ENCODE data around the gene FRY.

Gene FRY

DNA sequence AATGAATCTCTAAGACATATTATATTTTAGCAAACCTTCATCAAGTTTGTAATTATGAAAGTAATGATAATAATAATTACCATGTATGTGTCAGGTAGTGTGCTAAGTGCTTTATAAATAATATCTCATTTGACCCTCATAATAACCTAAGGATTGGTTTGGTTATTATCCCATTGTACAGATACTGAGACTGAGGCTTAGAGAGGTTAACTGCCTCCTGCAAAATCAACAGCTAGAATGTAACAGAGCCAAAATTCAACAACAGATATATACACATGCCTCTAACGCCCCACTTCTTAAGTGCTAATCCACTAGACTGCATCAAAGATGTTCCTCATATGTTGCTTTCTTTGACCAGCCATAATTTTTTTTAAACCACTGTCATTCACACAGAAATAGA lies 142.8 kb downstream of the FRY start:
- no peak for DNase-seq (ENCODE audit: low read depth)

DNA sequence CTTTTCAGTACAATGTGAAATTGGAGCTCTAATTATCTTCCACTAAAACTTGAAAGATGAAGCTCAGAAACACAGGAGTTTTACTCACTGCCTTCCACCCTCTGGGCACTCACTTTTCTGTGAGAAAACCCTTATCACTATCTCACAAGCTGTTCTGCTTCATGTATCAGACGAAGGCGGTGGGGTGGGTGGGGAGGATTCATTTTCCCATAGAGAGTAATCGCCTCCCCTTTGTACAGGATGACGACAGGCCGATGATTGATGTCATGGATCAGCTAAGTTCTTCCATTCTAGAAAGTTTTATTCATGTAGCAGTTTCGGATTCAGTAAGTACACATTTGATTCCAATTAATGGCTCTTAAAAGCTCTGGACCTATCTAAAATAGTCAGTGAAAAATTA lies 143.7 kb downstream of the FRY start:
- no peak for DNase-seq (ENCODE audit: low read depth)

DNA sequence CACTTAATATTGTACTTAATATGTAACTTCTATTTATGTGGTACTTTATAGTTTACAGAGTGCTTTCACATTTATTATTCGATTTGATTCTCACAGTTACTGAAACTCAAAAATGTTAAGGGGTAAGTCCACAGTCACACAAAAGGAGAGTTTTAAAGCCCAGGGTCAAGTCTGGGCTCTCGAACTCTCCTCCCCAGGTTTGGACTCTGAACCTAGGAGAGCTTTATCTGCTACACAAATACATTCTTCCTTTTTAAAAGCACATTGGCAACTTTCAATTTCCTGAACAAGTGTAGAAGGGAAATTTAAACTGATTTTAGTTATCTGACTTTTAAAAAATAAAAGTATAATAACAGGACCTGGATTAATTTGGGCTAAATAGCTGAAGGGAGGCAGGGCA lies 144.4 kb downstream of the FRY start:
- no peak for DNase-seq (ENCODE audit: low read depth)

DNA sequence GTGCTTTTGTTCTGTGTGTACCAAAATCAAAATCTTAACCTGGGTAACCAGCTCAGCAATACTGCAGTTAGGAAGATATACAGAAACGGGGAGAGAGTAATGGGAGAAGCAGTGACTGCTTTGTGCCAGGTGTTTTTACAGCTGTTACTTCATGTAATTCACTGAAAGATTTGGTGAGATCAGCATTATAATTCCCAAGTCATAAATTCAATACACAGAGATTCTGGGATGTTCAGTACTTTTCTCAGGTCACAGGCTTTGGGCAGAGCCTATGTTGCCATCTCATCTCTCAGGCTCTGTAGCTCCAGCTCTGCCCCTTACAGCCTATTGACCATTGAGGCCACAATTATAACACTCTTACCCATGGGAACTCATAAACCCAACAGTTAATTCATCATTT lies 145.1 kb downstream of the FRY start:
- DNase-seq (ENCODE audit: low read depth) = no peak

DNA sequence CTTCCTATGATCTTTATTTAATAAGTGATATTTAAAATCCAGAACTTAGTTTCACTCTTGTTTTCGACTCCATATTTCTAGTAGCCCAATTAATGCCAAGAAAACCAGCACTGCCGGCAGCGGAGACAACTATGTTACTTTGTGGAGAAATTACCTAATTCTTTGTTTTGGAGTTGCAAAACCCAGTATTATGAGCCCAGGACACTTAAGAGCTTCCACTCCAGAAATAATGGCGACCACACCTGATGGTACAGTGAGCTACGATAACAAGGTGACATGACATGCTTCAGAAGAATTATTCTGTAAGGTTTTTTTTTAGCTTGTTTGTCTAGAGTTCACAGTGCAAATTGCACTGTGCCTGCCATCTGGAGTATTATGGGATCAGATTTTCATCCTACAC lies 147.2 kb downstream of the FRY start:
- no peak for DNase-seq (ENCODE audit: low read depth)

DNA sequence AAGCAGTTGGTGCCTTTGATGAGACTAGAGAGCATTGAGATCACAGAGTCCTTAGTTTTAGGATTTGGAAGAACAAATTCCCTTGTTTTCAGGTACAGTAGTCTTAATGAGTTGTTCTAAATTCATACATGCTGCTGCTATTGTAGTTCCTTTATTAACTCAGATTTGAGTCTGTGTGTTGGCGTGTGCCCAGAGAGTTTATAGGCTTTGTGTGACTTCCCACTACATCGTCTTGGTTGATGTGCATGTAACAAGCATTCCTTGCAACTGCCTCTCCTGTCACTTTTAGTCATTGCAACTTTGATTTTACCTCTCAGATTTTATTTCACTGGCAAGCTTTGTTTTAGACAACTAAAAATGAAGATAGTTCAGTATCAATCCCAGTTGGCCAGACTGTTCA lies 148.1 kb downstream of the FRY start:
- no peak for DNase-seq (ENCODE audit: low read depth)

DNA sequence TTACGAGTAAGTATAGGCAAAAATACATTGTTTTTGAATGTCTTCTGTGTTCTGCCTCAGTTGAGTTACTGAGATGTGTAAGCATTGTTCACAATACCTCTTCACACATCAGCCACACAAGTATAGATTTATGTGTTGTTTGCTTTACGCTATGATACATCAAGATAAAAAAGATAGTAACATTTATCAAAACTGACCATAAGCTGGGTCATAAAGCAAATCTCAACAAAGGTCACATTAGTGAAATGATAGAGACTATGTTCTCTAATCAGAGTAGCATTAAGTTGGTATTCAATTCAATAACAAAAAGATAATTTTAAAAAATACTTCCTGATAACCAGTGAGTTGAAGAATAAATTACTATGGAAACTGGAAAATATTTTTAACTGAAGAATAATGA lies 156.1 kb downstream of the FRY start:
- DNase-seq (ENCODE audit: low read depth) = no peak

DNA sequence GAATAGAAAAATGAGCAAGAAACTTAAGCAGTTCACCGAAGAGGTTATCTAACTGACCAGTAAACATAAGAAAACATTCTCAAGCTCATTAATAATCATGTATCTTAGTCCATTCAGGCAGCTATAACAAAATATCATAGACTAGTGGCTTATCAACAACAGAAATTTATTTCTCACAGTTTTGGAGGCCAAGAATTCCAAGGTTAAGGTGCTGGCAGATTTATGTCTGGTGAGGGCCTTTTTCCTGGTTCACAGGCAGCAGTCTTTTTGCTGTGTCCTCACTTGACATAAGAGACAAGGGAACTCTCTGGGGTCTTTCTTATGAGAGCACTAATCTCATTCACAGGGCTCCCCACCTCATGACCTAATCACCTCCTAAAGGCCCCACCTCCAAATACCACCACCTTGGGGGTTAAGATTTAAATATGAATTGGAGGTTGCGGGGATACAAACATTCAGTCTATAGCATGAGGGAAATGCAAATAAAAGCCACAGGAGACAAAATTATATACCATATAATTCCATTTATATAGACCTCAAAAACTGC lies 160.0 kb downstream of the FRY start:
- no peak for DNase-seq (ENCODE audit: low read depth)

DNA sequence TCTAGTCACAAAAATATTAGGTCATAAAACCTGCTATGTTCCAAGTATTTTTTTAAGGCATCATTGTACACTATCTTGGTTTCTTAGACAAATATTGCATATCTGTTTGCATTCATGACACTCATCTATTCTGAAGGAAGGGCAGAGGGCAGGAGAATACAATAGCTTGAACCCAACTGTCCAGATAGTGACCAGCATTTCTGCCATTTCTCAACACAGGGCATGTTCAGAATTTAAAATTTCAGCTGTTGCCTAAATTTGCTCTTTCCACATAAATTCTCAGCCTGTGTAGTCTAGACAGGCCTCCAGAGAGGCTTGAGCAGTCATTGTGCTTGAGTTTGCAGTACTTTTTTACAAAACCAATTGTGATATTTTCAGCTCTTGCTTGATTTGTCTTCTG lies 164.1 kb downstream of the FRY start:
- DNase-seq (ENCODE audit: low read depth) = no peak

DNA sequence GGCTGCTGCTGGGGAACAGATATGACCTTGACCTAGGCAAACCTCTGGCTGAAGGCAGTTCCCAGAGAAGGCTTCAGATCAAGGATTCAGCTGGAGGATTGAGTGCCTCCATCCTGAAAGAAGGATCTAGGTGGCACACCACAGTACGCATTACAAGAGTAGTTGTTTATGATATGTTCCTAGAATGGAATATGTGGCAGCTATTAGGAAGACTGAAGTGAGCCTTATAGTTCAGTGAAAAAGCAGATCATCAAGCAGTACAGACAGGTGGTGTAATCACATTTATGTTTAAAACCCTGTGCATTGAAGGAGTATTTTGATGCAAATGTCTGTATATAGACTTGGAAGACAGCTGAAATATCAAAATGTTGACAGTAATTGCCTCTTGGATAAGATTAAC lies 167.6 kb downstream of the FRY start:
- no peak for DNase-seq (ENCODE audit: low read depth)

DNA sequence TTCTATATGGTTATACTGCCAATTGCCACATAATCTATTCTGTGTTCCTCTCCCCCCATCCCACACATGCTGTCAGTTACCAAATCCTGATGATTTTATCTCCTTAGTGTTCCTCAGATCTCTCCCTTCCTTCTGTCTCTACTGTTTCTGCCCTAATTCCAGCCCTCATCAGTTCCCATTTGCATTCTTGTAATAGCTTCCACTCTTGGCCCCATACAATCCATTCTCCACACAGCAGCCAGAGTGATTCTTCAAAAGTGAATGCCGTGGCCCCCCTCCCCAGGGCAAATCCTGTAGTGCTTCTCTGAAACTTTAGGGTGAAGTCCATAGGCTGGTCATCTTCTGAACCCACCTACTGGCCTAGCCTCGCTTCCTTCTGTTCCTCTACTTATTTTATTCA lies 169.2 kb downstream of the FRY start:
- DNase-seq (ENCODE audit: low read depth) = no peak

DNA sequence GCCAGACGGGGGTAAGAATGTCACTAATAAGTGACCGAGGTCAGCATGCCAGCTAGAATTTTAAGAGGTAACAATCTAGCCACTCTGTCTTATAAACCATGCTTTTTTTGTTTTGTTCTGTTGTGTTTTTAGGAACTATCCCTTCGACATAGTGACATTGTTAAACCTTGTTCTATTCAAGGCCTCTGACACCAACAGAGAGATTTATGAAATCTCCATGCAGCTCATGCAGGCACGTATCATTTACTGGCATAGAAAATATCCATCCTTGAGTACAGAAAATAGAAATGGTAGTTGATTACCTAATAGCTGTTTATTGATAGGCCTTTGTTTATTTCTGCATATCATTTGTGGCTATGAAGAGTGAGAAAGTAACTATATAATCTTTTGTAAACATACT lies 170.2 kb downstream of the FRY start:
- no peak for DNase-seq (ENCODE audit: low read depth)

DNA sequence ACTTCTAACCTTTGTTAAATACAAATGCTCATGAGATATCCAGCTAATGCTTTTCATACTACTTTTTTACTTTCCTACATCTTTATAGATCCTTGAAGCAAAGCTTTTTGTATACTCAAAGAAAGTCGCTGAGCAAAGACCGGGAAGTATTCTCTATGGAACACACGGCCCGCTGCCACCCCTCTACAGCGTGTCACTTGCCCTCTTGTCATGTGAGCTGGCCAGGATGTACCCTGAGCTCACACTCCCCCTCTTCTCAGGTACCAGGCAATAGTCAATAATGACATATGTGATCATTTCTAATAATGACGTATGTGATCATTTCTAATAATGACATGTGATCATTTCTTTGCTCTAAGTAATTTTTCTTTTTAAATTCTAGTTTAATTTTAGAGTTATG lies 170.7 kb downstream of the FRY start:
- no peak for DNase-seq (ENCODE audit: low read depth)

DNA sequence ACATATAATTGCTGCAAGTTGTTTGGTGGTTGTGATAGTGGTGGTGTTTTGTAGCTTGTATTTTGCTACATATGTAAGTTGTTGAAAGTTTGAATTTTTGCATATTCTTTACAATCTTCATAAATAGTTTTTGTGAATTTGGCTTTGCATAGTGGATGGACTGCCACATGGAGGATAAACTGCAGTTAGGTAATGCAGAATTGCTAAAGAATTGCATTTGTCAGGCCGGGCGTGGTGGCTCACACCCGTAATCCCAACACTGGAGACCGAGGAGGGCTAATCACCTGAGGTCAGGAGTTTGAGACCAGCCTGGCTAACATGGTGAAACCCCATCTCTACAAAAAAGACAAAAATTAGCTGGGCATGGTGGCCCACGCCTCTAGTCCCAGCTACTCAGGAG lies 171.6 kb downstream of the FRY start:
- no peak for DNase-seq (ENCODE audit: low read depth)

DNA sequence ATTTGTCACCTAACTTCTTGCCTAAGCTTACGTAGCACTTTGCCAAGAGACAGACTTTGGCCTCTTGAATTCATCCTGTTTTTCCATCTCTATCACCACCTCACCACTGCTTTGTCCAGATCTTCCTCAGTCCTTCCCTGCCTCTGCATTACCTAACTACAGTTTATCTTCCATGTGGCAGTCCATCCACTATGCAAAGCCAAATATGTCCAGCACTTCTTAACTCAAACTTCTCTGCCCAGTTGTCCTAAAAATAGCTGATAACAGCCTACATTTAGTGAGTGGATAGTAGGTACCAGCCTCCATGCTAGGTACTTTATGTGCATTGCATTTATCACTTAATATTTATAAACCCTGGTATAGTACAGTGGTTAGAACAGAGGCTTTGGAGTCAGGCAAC lies 172.2 kb downstream of the FRY start:
- DNase-seq (ENCODE audit: low read depth) = no peak

DNA sequence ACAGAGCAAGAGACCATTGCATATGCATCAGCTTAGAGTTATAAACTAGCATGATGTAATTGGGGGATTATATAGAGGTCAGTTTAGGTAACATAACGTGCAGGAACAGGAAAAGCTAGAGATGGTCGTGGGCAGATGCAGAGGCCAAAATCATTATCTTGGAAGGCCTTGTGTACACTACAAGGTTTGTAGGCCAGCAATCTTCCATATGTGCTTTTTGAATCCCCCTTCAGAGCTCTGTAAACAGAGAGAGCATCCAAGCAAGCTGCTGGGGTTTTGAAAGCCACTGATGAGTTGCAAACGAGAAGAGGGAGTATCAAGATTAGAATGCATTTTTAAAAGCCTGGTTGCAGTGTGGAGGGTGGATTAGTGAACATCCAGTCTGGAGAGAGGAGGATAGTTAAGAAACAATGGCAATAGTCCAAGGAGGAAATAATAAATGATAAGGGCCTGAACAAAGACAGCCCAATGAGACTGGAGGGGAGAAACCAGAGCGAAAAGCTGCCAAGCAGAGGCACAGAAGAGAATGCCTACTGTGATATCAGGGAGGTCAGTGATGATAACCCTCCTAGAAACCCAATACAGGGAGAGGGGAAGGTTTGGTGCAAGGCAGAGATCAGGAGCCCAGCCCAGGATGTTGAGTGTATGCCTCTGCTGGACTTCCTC lies 174.0 kb downstream of the FRY start:
- no peak for DNase-seq (ENCODE audit: low read depth)

DNA sequence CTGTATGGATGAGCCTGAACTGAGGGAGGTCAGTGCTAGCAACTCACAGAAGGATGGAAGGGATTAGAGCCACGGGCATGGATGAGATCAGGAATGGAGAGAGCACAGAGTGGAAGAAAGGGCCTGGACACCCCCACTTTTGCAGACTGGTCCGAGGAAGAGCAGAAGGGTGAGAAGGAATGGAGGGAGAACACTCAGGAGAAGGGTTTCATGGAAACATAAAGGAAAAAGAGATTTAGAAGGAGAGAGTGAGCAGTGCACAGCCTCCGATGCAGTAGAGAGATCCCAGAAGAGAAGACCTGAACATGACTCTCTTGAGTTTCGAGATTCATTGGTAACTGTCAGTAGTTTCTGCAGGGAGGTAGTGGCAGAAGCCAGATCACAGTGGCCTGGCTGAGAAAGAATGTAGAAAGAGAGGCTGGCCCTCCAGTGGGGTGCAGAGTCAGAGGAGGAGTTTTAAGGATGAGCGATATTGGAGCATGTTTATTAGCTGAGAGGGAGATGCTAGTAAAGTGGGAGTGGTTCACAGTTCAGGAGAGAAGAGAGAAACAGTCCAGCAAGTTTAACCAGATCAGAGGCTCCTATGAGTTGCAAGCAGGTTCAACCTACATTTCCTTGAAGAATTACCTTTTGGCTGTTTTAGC lies 174.6 kb downstream of the FRY start:
- no peak for DNase-seq (ENCODE audit: low read depth)

DNA sequence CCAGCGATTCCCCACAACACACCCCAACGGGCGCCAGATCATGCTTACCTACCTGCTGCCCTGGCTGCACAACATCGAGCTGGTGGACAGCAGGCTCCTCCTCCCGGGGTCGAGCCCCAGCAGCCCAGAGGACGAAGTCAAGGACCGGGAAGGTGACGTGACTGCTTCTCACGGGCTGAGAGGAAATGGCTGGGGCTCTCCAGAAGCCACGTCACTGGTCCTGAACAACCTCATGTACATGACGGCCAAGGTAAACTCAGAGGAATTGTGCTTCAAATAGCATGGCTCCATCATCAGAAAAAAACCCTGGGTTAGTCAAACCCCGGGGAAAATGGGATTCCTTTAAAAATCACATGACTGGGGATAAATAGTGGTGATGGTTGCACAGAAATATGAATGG lies 177.3 kb downstream of the FRY start:
- no peak for DNase-seq (ENCODE audit: low read depth)

DNA sequence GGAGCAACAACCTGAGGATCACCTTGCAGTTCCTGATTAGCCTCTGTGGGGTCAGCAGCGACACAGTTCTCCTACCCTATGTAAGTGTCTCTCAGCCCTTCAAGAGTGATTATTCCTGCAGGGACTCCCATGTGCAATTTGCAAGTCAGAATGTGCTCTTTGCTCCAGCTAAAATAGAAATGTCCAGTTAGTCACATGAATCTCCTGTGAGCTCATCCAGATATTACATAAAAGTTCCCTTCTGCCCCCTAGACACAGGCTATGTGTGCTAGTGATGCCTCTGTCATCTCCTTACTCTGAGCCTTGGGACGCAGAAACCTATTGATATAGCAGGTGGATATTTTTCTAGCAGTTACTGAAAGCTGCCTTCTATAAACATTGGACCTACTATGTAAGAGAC lies 178.1 kb downstream of the FRY start:
- DNase-seq (ENCODE audit: low read depth) = no peak

DNA sequence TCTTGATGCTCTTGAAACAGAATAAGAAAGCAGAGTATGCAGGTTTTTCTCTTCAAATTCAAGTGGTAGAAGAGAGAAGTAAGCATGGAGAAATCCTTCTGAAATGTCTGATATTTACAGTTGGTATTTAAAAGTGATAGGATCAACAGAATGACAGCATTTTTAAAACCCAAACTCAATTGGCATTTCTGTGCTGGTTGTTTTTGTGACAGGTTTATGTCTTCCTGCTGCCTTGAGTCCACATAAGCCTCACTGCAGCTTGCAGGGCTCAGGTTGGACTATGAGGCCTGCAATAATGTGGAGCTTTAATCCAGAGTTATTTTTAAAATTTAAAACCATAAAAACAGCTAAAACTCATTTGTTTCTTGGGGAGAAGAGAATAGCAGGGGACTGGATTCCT lies 178.5 kb downstream of the FRY start:
- no peak for DNase-seq (ENCODE audit: low read depth)

DNA sequence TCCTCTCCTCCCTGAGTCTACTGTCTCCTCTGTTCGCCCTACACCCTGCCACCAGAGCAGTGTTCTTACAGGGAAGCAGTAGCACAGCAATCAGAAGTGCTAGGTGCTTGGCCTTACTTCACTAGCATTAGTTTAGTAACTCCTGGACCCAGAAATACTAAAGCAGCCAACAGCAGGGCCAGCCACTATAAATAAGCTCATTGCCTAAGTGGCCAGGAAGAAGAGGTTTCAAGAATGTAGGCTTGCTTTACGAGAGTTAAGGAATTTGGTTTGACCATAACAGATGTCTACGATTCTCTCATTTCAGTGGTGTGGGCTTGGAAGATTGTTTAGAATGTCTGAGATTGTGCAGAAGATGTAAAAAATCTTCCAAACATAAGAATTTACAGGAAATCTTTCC lies 180.2 kb downstream of the FRY start:
- no peak for DNase-seq (ENCODE audit: low read depth)

DNA sequence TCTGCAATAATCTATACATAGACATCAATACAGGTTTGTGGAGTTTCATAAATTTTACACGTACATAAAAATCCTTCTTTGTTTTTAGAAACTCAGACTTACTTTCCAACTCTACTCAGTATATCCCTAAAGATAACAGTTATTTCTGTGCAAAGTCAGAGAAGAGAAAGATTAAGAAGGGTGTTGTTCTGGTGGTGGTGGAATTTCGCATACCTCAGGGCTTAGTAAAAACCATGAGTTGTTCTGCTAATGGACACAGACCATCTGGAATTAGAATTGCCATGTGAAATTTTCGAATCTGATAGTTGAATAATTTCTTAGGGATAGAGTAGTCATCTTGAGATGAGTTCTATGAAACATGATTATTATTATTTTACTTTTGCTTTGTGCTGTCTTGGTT lies 180.8 kb downstream of the FRY start:
- no peak for DNase-seq (ENCODE audit: low read depth)

DNA sequence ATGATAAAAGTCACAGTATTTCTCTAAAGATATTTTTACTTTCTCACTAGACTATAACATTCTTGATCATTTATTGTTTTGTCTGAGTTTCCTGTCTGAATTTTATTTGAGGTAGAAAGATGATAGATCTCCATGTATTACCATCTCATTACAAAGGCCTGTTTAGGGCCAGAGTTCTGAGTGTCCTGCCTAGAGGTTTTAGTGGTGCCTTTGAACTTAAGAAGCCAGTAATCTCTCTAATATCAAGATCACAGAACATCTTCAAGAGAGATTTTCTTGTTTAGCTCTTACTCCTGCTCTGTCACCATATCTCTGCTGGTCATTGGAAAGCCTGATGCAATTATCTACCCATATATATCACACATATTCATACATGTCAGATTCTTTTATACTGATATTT lies 182.1 kb downstream of the FRY start:
- no peak for DNase-seq (ENCODE audit: low read depth)

DNA sequence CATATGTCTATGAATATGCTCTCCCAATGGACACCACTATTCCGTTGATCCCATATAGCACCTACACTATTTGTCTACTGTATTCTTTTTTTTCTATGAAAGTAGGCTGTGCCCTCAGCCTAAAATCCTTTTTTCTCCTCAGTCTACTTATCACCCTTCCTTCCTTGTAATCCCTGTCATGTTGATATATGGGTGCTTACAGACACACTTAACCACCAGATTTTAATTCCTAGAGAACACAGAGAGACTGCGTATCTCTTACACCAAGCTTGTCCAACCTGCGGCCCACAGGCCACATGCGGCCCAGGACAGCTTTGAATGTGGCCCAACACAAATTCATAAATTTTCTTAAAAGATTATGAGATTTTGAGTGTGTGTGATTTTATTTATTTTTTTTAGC lies 182.5 kb downstream of the FRY start:
- no peak for DNase-seq (ENCODE audit: low read depth)

Measured in activated T-cell treated with anti-CD3 and anti-CD28 coated beads for 48 hours (primary cell).